Measurements from ENCODE around the gene CCNF.
"Not testable (repeated sequence)": the region's sequence is repeated elsewhere in the genome, so short reads cannot be mapped to it uniquely, and the experiment has no call there.

The CCNF gene

DNA sequence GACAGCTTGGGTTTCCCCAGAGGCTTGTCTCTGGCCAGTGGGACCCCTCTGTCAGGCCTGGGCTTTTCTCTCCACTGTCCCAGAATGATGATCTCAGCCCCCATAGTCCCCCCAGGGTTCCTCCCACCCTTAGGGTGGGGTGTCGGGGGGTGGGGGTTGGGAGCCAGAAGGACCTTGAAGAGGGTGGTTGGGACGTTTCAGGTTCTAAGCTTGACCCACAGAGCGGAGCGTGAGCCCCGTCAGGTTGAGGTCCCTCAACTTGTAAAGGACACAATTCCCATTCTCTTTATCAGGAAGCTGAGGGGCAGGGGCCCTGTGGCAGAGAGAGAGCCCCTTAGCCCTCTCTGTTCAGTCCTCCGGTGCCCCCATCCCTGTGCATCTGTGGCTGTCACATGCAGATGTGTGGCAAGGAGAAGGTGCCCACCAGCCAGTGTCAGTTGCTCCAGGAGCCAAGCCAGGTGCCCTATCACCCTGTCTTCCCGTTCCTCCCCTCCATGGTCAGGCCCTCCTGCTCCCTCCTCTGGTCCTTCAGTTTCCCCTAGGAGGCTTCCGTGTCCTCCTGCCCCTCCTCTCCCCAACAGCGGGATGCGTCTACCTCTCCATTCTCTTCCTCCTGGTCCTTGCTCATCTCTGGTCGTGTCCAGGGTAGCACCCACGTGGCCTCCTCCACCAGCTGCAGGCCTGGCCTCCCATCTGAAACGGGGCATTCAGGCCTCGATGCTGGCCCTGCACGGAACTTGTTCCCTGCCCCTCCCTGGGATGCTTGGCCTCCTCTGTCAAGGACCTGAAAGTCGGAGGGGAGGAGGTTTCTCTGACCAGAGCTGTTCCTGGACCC lies 40.4 kb downstream of the CCNF start:
- DNase-seq (ENCODE audit: low read depth, low spot score) = no peak
- no peak overlapping the region for H3K27ac ChIP-seq

DNA sequence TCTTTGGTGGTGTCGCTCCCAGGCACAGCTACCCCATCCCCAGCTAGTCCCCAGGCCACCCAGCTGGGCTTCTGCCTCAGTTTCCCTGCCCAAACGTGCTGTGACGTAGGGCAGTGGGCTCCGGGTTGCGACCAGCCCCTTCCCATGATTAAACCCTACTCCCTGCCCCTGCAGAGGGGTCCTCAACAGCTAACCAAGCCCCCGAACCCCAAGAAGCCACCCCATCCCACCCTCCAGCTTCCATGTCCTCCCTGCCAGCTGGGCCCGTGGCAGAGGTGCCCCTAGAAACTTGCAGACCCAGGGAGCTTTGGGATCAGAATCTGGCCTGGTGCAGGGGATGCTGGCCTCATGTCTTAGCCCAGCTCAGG lies 41.0 kb downstream of the CCNF start:
- H3K27ac ChIP-seq = no peak overlapping the region
- no peak for DNase-seq (ENCODE audit: low read depth, low spot score)

DNA sequence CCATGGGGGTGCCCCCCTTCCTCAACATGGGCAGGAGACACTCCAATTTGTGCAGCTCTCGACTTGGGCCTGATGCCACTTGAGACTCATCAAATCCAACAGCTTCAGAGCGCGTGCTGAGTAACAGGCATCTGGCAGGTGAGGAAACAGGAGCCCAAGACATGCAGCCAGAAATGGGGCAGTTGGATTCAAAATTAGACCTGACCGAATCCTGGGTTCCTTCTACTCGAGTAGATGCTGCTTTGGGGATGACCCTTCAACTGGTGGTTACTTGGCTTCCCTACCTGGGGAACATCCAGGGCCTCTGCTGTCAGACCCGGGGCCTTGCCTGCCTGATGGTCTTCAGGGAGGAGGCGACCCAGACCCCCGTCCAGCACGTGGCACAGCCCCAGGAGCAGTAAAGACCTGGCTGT lies 41.4 kb downstream of the CCNF start:
- DNase-seq (ENCODE audit: low read depth, low spot score) = no peak
- no peak overlapping the region for H3K27ac ChIP-seq

DNA sequence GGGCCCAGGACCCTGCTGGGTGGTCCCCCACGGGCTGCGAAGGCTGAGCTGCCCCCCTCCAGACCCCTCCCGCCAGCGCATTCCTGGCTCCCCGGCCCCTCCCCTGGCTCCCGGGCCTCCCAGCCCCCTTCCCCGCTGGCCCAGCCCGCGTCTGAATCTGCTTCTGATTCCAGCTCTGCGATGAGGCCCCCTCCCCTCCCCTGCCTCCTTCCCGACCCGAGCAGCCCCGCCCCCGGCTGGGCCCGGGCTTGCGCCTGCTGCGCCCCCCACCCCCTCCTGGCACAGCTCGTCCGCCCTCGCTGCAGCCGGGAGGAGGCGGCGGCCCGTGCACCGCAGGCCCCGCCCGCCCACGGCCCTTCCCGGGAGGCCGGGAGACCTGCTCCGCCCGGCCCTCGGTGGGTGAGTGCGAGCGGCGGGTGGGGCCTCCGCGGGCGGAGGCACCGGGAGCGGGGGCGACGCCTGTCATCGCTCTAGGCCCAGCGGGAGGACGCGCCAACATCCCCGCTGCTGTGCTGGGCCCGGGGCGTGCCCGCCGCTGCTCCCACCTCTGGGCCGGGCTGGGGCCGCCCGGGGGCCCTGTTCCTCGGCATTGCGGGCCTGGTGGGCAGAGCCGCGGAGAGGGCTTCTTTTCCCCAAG lies 41.9 kb downstream of the CCNF start, which contains the start of gene NTN3:
TSS of gene NTN3 (plus strand) at position 282 of the 637 bp plus-strand sequence. CDS start 405 bp downstream, outside the sequence.
- DNase-seq (ENCODE audit: low read depth, low spot score) = no peak
- H3K27ac ChIP-seq = no peak within 1 kb of the TSS

DNA sequence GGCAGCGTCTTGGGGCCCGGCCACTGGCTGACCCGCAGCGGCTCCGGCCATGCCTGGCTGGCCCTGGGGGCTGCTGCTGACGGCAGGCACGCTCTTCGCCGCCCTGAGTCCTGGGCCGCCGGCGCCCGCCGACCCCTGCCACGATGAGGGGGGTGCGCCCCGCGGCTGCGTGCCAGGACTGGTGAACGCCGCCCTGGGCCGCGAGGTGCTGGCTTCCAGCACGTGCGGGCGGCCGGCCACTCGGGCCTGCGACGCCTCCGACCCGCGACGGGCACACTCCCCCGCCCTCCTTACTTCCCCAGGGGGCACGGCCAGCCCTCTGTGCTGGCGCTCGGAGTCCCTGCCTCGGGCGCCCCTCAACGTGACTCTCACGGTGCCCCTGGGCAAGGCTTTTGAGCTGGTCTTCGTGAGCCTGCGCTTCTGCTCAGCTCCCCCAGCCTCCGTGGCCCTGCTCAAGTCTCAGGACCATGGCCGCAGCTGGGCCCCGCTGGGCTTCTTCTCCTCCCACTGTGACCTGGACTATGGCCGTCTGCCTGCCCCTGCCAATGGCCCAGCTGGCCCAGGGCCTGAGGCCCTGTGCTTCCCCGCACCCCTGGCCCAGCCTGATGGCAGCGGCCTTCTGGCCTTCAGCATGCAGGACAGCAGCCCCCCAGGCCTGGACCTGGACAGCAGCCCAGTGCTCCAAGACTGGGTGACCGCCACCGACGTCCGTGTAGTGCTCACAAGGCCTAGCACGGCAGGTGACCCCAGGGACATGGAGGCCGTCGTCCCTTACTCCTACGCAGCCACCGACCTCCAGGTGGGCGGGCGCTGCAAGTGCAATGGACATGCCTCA lies 42.6 kb downstream of the CCNF start:
- H3K27ac ChIP-seq = no peak overlapping the region
- no peak for DNase-seq (ENCODE audit: low read depth, low spot score)

DNA sequence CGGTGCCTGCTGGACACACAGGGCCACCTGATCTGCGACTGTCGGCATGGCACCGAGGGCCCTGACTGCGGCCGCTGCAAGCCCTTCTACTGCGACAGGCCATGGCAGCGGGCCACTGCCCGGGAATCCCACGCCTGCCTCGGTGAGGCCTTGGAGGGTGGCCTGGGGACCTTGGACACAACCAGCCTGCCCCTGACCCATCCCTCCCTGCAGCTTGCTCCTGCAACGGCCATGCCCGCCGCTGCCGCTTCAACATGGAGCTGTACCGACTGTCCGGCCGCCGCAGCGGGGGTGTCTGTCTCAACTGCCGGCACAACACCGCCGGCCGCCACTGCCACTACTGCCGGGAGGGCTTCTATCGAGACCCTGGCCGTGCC lies 43.2 kb downstream of the CCNF start:
- no peak for DNase-seq (ENCODE audit: low read depth, low spot score)
- no peak overlapping the region for H3K27ac ChIP-seq

DNA sequence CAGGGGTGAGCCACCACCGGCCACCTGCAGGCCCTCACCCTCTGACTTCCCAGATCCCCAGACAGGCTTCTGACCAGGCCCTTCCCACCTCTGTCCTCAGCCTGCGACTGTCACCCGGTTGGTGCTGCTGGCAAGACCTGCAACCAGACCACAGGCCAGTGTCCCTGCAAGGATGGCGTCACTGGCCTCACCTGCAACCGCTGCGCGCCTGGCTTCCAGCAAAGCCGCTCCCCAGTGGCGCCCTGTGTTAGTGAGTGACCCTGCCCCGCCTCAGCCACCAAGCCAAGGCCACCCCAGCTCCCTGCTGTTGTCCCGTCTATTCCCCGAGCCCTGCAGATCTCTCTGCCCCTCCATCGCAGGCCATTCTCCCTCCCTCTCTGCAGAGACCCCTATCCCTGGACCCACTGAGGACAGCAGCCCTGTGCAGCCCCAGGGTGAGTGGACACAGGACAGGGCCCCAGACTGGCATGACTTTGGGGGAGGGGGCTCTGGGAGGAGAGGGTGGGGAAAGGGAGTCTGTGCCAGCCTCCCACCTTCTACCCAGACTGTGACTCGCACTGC lies 43.7 kb downstream of the CCNF start:
- H3K27ac ChIP-seq = no peak overlapping the region
- DNase-seq (ENCODE audit: low read depth, low spot score) = no peak

DNA sequence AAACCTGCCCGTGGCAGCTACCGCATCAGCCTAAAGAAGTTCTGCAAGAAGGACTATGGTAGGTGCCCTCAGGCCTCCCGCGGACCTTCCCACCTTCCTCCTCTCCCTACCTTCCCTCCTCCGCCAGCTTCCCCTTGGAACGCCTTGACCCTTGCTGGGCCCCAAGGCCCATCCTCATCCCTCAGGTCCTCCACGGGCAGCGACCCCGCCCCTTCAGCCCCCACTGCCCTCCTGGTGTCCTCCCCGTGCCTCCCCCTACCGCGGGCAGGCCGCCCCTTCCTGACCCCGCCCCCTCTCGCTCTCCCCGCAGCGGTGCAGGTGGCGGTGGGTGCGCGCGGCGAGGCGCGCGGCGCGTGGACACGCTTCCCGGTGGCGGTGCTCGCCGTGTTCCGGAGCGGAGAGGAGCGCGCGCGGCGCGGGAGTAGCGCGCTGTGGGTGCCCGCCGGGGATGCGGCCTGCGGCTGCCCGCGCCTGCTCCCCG lies 44.2 kb downstream of the CCNF start:
- H3K27ac ChIP-seq = no peak overlapping the region
- DNase-seq (ENCODE audit: low read depth, low spot score) = no peak

DNA sequence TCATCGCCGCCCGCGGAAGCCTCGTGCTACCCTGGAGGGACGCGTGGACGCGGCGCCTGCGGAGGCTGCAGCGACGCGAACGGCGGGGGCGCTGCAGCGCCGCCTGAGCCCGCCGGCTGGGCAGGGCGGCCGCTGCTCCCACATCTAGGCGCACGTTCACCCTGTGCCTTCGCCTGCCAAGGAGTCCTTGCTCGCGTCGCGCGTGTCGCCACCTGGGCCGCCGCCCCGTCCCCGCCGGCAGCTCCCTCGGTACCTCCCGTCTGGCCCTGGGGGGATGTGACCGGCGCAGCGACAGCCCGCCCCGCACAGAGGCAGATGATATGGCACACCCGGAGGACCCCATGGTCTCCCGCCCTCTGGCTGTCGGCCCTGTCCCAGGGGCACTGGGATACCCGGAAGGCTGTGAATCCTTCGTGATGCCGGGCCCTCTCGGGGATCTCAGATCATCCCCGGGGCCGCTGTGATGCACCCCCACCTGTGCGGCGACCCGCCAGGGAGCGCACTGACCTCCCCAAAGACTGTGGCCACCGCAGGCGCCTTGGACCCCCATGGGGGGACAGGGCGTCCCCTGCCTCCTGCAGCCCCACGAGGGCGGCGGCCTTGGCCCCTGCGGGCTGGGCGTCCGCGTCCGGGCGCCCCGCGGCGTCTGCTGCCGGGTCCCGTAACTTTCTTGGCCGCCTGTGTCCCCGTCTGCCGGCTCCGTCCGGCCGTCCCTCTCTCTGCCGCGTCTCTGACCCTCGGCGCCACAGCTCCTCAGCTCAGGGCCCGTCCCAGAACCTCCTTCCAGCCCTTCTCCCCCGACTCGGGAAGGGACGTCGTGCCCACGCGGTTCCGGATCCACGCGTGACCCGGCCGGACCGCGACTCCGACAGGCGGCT lies 45.0 kb downstream of the CCNF start:
- H3K27ac ChIP-seq = peak overlapping the region; percentile 45

DNA sequence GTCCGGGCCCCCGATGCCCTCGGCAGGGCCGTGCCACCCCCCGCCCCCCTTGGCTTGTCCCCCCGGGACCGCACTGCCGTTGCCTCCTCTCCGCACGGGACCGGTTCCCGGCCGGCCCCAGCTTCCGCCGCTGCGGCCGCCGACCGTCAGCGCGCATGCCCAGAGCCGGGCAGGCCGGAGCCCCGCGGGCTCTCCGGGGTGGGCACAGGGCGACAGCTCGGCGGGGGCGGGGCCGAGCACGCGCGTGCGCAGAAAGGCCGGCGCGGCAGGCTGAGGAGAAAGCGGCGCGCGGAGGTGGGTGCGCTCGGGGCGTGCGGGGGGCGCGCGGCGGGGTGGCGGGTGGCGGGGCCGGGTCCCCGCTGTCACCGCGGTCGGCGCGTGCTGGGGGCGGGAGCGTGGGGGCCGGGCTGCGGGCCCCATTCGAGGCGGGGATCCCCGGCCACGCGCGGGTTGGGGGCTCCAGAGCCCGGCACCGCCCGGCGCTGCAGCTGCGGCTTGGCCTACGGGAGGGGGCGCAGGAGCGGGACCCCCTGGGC lies 45.7 kb downstream of the CCNF start, which contains the start of gene TBC1D24:
TSS of gene TBC1D24 (plus strand) at position 251 of the 536 bp plus-strand sequence. CDS start 21,022 bp downstream, outside the sequence.
- H3K27ac ChIP-seq = peak within 1 kb of the TSS; percentile 45
- no peak for DNase-seq (ENCODE audit: low read depth, low spot score)

More for the DNA sequence above, 45.0 kb downstream of the CCNF start:
- DNase-seq (ENCODE audit: low read depth, low spot score) = no peak

DNA sequence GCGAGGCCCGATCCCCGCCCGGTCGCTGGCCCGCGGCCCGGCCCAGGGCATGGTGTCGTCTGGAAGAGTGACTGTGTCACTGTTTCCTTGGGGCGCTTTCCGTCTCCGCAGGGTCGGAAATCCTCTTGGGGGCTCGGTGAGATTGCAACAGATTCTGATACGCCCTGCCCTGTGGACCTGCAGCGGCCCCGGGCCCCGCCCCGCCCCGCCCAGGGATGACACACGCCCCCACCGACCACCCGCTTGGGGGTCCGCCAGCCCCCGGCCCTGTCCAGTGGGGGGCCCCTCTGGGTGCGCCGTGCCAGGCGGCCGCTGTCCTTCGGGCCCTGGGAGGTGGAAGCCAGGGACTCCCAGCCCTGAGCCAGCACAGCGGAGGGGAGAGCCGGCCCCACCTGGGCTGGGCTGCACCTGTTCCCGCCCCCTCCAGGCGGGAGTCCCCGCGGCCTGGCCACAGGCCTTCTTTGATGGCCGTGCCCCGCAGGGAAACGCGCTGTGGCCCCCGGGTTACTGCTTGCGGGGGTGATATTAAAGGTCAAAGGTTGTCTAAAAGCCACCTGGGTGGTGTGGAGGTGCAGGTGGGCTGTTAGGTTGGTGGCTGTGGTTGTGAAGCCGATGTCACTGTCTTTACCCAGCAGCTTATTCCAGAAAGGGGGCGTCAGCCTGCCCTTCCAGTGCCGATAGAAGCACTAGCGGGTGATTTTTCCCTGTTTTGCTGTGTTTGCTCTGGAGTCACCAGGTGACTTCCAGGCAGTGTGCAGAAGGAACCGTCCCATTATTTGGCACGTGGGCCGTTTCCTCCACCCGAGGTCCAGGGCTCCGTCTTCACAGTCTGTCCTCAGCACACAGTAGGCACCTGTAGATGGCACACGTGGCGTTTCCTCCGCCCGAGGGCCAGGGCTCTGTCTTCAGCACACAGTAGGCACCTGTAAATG lies 46.4 kb downstream of the CCNF start:
- DNase-seq (ENCODE audit: low read depth, low spot score) = no peak

DNA sequence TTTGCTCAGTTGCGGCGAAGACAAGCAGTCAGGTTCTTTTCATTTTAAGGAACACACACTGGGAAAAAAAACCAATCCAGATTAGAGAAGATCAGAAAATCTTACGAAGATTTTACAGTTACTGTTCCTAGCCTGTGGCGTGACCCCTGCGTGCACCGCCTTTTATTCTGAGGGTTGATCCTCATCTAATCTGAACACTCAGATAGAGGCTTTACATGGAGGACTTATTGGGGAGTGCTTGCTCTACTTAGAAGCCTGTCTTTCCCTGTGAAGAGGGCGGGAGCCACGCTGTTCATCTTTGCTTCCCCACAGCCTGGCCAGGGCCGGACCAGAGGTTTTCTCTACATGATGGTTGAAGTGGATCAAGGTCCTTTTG lies 47.1 kb downstream of the CCNF start:
- no peak for DNase-seq (ENCODE audit: low read depth, low spot score)
- H3K27ac ChIP-seq = no peak overlapping the region

More for the DNA sequence above, 46.4 kb downstream of the CCNF start:
- no peak overlapping the region for H3K27ac ChIP-seq

DNA sequence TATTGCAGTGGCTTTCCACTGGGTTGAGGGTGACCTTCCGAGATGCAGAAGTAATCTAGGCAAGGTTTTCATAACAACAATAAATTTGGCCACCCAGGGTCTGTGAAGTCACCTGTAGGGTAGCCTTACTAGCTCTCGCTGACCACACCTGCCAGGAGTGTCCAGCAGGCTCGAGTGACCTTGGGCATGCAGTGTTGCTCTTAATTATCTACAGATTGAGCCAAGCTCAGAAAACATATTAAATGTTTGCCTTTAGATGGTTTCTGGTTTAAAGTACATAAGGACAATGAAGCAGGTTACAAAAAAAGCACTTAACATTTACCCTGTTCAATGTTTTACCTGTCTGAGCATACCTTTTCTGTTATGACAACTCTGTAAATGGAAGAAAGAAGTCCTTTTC lies 47.5 kb downstream of the CCNF start:
- no peak overlapping the region for H3K27ac ChIP-seq
- no peak for DNase-seq (ENCODE audit: low read depth, low spot score)

DNA sequence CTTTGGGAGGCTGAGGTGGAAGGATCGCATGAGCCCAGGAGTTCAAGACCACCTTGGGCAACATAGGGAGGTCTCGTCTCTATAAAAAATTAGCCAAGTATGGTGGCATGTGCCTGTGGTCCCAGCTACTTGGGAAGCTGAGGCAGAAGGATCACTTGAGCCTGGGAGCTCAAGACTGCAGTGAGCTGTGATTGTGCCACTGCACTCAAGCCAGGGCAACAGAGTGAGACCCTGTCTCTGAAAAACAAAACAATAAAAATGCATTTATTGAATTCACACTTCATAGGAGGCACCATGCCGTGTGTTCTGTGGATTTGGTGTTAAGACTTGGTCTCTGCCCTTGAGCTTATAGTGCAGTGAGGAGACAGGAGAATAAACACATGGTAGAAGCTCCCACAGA lies 48.1 kb downstream of the CCNF start:
- DNase-seq (ENCODE audit: low read depth, low spot score) = no peak
- H3K27ac ChIP-seq = no peak overlapping the region

DNA sequence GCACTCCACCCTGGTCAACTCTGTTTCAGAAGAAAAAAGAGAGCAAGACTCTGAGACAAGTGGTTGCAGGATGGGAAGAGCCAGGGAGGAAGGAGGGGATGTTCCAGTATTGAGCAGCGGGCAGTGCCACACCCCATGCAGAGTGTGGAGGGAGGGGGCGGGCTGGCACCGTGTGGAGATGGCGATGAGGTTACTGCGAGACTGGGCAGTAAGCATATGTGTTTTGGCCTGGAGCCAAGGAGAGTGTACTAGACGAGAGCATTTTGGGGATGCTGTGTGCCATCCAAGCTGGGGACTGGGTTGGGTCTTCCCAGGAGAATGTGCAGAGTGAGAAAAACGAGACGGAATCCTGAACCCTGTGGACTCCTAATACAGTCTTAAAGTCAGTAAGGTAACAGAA lies 49.0 kb downstream of the CCNF start:
- DNase-seq (ENCODE audit: low read depth, low spot score) = no peak
- H3K27ac ChIP-seq = no peak overlapping the region

DNA sequence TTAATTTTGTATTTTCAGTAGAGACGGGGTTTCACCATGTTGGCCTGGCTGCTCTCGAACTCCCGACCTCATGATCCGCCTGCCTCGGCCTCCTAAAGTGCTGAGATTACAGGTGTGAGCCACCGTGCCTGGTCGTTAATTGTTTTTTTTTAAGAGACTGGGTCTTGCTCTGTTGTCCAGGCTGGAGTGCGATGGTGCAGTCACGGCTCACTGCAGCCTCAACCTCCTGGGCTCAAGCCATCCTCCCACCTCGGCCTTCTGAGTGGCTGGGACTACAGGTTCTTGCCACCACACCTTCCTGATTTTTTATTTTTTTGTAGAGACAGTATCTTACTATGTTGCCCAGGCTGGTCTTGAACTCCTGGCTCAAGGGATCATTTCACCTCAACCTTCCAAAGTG lies 50.7 kb downstream of the CCNF start:
- not testable (repeated sequence) for H3K27ac ChIP-seq; DNase-seq (ENCODE audit: low read depth, low spot score)

DNA sequence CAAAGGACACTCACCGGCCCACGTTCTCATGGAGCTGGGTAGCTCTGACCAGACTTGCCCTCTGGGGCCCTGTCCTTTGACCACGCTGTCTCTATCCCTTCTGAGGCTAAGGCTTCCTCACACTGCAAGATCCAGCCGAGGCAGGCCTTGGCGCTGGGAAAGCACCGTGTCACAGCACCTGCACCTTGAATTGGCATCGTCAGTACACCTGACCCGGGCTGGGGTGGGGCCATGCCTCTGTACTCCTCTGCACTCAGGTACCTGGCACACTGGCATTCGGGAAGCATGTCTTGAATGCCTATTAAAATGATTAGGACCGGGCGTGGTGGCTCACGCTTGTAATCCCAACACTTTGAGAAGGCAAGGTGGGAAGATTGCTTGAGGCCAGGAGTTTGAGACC lies 51.7 kb downstream of the CCNF start:
- H3K27ac ChIP-seq = no peak overlapping the region
- no peak for DNase-seq (ENCODE audit: low read depth, low spot score)

DNA sequence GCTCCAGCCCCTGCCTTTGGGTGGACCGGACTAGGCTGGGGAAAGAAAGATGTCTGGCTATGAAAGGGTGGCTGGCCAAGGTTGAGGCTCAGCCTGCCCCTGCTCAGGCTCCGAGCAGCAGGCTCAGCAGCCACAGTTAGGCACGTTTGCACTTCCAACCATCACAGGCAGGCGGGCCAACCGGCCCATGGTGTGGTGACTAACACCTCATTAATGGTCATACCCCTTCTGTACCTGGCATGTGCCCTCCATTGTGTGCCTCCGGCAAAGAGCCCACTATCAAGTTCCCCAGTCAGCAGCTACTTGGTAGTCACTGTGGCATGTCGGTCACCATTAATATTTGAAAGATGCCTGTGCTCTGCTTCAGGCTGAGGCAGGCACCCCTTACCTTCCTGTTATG lies 52.4 kb downstream of the CCNF start:
- H3K27ac ChIP-seq = no peak overlapping the region
- no peak for DNase-seq (ENCODE audit: low read depth, low spot score)
